Measurements from ENCODE around the gene UBE2J1.

GRCh38 chr6:89388846-89389245, 36.3 kb upstream of the UBE2J1 start:
- TF ChIP-seq, protein P1, sequence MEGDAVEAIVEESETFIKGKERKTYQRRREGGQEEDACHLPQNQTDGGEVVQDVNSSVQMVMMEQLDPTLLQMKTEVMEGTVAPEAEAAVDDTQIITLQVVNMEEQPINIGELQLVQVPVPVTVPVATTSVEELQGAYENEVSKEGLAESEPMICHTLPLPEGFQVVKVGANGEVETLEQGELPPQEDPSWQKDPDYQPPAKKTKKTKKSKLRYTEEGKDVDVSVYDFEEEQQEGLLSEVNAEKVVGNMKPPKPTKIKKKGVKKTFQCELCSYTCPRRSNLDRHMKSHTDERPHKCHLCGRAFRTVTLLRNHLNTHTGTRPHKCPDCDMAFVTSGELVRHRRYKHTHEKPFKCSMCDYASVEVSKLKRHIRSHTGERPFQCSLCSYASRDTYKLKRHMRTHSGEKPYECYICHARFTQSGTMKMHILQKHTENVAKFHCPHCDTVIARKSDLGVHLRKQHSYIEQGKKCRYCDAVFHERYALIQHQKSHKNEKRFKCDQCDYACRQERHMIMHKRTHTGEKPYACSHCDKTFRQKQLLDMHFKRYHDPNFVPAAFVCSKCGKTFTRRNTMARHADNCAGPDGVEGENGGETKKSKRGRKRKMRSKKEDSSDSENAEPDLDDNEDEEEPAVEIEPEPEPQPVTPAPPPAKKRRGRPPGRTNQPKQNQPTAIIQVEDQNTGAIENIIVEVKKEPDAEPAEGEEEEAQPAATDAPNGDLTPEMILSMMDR (conservative IDR thresholded peaks at IDR 0.05) = no peak
- no peak for TF ChIP-seq ZFX (IDR thresholded peaks at IDR 0.05)

All from C4-2B (cell line).